ENCODE measurements around the gene SLC6A6.
A peak's percentile ranks its signal among the peaks of the same experiment; 100 is the strongest.

Gene SLC6A6

GRCh38 chr3:14372587-14372986 lies 29.8 kb upstream of the SLC6A6 start:
- no peak for DNase-seq

- DNase-seq = no peak
Measured at GRCh38 chr3:14373753-14374376, 28.5 kb upstream of the SLC6A6 start.

GRCh38 chr3:14374444-14374883 lies 27.9 kb upstream of the SLC6A6 start:
- DNase-seq = no peak

GRCh38 chr3:14375192-14375591 lies 27.2 kb upstream of the SLC6A6 start:
- no peak for DNase-seq

GRCh38 chr3:14376348-14377043 lies 25.9 kb upstream of the SLC6A6 start:
- DNase-seq = no peak

GRCh38 chr3:14377044-14377837 lies 25.2 kb upstream of the SLC6A6 start:
- no peak for DNase-seq

GRCh38 chr3:14377838-14378169 lies 24.6 kb upstream of the SLC6A6 start:
- DNase-seq = no peak

- DNase-seq = no peak
Measured at GRCh38 chr3:14378415-14378814, 24.0 kb upstream of the SLC6A6 start.

GRCh38 chr3:14379843-14380242 lies 22.6 kb upstream of the SLC6A6 start:
- peak; percentile 0 for DNase-seq

- no peak for DNase-seq
Measured at GRCh38 chr3:14386254-14386653, 16.2 kb upstream of the SLC6A6 start.

GRCh38 chr3:14388201-14388600 lies 14.2 kb upstream of the SLC6A6 start:
- no peak for DNase-seq

GRCh38 chr3:14389166-14389606 lies 13.2 kb upstream of the SLC6A6 start:
- DNase-seq = no peak

- no peak for DNase-seq
Measured at GRCh38 chr3:14389716-14390115, 12.7 kb upstream of the SLC6A6 start.

GRCh38 chr3:14391033-14391432 lies 11.4 kb upstream of the SLC6A6 start:
- no peak for DNase-seq

- no peak for DNase-seq
Measured at GRCh38 chr3:14392231-14392630, 10.2 kb upstream of the SLC6A6 start.

GRCh38 chr3:14392803-14393319 lies 9.5 kb upstream of the SLC6A6 start:
- no peak for DNase-seq

GRCh38 chr3:14393440-14394106 lies 8.8 kb upstream of the SLC6A6 start:
- no peak for DNase-seq

GRCh38 chr3:14396031-14396692 lies 6.2 kb upstream of the SLC6A6 start:
- DNase-seq = no peak

- DNase-seq = no peak
Measured at GRCh38 chr3:14397046-14397445, 5.4 kb upstream of the SLC6A6 start.

- DNase-seq = no peak
Measured at GRCh38 chr3:14397531-14397930, 4.9 kb upstream of the SLC6A6 start.

- DNase-seq = no peak
Measured at GRCh38 chr3:14397940-14398796, 4.2 kb upstream of the SLC6A6 start.

- DNase-seq = no peak
Measured at GRCh38 chr3:14398797-14399106, 3.7 kb upstream of the SLC6A6 start.

Data from NCI-H187 treated with DMSO at 0.1 percent for 48 hours (cell line).